ENCODE measurements around the gene GLA. TPM values are rescaled to one million over a fixed set of nuclear protein-coding genes. Genes with fewer than 3 reads are reported as not detected.

Gene GLA
- total and polyA plus RNA-seq, 2 donors from 2014 or later = 23.9 to 34.7 TPM

DNA sequence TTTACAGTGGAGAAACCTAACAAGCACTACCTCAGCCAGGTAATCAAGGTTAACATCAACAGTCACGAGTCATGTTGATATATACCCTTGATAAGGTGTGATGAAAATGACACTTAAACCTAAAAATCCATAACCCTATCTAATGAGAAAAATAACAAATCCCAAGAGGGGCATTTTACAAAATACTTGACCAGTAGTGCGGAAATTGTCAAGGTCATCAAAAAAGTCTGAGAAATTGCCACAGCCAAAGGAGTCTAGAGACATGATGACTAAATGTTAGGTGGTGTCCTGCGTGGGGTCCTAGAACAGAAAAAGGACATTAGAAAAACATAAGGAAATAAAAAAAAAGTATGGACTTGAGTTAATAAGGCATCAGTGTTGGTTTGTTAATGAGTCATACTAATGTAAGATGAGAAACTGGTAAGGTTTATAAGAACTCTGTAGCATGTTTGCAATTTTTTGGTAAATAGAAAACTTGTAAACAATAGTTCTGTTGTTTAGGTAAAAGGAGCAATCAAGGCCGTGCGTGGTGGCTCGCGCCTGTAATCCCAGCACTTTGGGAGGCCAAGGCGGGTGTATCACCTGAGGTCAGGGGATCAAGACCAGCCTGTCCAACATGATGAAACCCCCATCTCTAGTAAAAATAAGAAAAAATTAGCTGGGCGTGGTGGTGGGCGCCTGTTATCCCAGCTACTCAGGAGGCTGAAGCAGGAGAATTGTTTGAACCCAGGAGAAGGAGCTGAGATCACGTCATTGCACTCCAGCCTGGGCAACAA is 14.0 kb downstream of the GLA start:
- DNase-seq (no peak), FAIRE-seq (no peak)
- Histone ChIP-seq H3K9ac (ENCODE audit: low read length in 3 of 3) (no peak overlapping the region), H3K36me3 (ENCODE audit: control insufficient read depth in 2 of 3, insufficient read depth in 3 of 3, low read length in 3 of 3) (no peaks in the 10 kb centered on the region), H3K4me1 (ENCODE audit: control insufficient read depth in 2 of 3, insufficient read depth in 2 of 3, low read depth in 1 of 3, low read length in 3 of 3) (peaks cover 2 to 6% (median 4%) of the 10 kb centered on the region in 3 donors), H3K27ac (ENCODE audit: low read depth in 2 of 2, low read length in 2 of 2) (no peak overlapping the region), H3K27me3 (ENCODE audit: control insufficient read depth, insufficient read depth, low read length) (no peaks in the 10 kb centered on the region), H3K4me3 (ENCODE audit: low read length in 3 of 3) (no peak overlapping the region), H3K9me3 (ENCODE audit: control insufficient read depth in 2 of 3, insufficient read depth in 1 of 3, low read length in 3 of 3) (no peaks in the 10 kb centered on the region)
- TF ChIP-seq, protein P1, sequence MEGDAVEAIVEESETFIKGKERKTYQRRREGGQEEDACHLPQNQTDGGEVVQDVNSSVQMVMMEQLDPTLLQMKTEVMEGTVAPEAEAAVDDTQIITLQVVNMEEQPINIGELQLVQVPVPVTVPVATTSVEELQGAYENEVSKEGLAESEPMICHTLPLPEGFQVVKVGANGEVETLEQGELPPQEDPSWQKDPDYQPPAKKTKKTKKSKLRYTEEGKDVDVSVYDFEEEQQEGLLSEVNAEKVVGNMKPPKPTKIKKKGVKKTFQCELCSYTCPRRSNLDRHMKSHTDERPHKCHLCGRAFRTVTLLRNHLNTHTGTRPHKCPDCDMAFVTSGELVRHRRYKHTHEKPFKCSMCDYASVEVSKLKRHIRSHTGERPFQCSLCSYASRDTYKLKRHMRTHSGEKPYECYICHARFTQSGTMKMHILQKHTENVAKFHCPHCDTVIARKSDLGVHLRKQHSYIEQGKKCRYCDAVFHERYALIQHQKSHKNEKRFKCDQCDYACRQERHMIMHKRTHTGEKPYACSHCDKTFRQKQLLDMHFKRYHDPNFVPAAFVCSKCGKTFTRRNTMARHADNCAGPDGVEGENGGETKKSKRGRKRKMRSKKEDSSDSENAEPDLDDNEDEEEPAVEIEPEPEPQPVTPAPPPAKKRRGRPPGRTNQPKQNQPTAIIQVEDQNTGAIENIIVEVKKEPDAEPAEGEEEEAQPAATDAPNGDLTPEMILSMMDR (IDR thresholded peaks at IDR 0.05; ENCODE audit: borderline replicate concordance, extremely low read depth, insufficient read depth) = no peak
- intact Hi-C loops (cut with DNase I) = no loop called here

DNA sequence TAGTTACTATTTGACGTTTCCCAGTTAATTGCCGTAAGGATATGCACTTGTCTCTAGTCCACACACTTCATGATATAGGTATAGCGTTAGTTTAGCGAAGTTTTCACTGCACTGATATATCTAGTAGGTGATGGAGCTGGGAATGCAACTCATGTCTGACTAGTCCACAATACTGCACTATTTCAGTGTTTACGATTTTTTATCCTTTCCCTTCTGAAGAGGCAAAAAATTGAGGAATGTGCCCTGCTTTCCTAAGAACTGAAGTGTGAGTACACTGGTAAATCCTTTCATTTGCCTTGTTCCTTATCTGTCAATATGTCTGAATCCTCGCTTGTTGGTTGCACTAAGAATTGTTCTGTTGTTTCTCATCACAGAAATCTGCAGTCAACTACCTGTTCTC is 15.9 kb downstream of the GLA start:
- Histone ChIP-seq H3K9ac (ENCODE audit: low read length in 3 of 3) (peak overlapping the region; percentile 24 to 86 (median 78)), H3K4me1 (ENCODE audit: control insufficient read depth in 2 of 3, insufficient read depth in 2 of 3, low read depth in 1 of 3, low read length in 3 of 3) (peaks cover 2 to 6% (median 4%) of the 10 kb centered on the region in 3 donors), H3K27me3 (ENCODE audit: control insufficient read depth, insufficient read depth, low read length) (no peaks in the 10 kb centered on the region), H3K4me3 (ENCODE audit: low read length in 3 of 3) (peak overlapping the region; percentile 82 to 85 (median 83)), H3K36me3 (ENCODE audit: control insufficient read depth in 2 of 3, insufficient read depth in 3 of 3, low read length in 3 of 3) (no peaks in the 10 kb centered on the region), H3K27ac (ENCODE audit: low read depth in 2 of 2, low read length in 2 of 2) (no peak overlapping the region), H3K9me3 (ENCODE audit: control insufficient read depth in 2 of 3, insufficient read depth in 1 of 3, low read length in 3 of 3) (no peaks in the 10 kb centered on the region)
- intact Hi-C loops (cut with DNase I) = no loop called here
- no peak for DNase-seq
- FAIRE-seq = no peak
- TF ChIP-seq, protein P1 (IDR thresholded peaks at IDR 0.05; ENCODE audit: borderline replicate concordance, extremely low read depth, insufficient read depth) = no peak

DNA sequence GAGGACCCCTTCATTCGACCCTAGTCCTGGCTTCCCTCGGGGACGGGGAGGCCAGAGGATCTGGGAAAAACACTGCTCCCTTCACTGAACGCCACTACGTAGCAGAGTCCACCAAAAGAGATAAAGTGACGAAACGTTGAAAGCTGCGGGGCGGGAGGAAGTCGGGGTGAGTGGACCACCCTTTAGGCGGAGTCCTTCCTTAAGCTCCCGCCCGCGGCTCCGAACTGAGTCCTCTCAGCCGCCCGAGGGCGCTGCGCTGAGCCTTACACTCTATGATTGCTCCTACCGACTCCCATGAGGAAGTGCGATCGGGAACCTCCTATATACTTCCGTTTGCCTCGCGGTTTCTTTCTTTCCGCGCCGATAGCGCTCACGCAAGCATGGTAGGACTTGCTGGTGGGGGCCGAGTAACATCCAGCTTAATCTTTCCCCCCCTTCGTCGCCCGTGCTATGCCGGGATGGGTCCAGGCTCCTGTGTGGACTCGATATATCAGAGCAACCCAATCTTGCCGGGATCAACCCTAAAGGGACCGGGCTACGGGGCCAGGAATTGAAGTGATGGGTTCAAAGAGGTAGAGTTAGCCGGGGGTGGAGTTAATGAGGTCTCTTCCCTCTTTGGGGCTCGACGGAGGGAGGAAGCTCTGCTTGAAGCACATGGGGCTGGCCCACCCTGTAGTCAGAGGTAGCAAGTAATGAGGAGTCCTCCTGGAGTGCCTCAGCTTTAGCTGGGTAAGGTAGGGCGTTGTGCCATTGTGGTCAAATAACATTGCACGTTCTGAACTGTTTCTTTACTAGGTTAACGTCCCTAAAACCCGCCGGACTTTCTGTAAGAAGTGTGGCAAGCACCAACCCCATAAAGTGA is 16.8 kb downstream of the GLA start, which contains the start of gene RPL36A:
Gene RPL36A (plus strand): TSS at position 348 of the 862 bp plus-strand sequence. CDS start 33 bp downstream, at position 381.
- TF ChIP-seq, protein P1 (IDR thresholded peaks at IDR 0.05; ENCODE audit: borderline replicate concordance, extremely low read depth, insufficient read depth) = peak; percentile 56
- Histone ChIP-seq H3K36me3 (ENCODE audit: control insufficient read depth in 2 of 3, insufficient read depth in 3 of 3, low read length in 3 of 3) (no peaks in the 10 kb centered on the region), H3K9ac (ENCODE audit: low read length in 3 of 3) (peak within 1 kb of the TSS; percentile 55 to 86 (median 78)), H3K9me3 (ENCODE audit: control insufficient read depth in 2 of 3, insufficient read depth in 1 of 3, low read length in 3 of 3) (no peaks in the 10 kb centered on the region), H3K4me1 (ENCODE audit: control insufficient read depth in 2 of 3, insufficient read depth in 2 of 3, low read depth in 1 of 3, low read length in 3 of 3) (peaks cover 2 to 6% (median 4%) of the 10 kb centered on the region in 3 donors), H3K4me3 (ENCODE audit: low read length in 3 of 3) (peak within 1 kb of the TSS; percentile 82 to 85 (median 83)), H3K27ac (ENCODE audit: low read depth in 2 of 2, low read length in 2 of 2) (peak within 1 kb of the TSS in 1 of 2 donors; percentile 60), H3K27me3 (ENCODE audit: control insufficient read depth, insufficient read depth, low read length) (no peaks in the 10 kb centered on the region)
- FAIRE-seq (peak; percentile 19), DNase-seq (peak; percentile 90 to 97 (median 94))
- intact Hi-C loops (cut with DNase I) = no loop called here

Measured in kidney (tissue), 14 donors.